Measurements from ENCODE around the gene ELAVL1. TPM values are rescaled to one million over a fixed set of nuclear protein-coding genes. Genes with fewer than 3 reads are reported as not detected.

The ELAVL1 gene
- total and polyA plus RNA-seq, 7 donors: 15.8 to 31.0 (median 20.3) TPM

DNA sequence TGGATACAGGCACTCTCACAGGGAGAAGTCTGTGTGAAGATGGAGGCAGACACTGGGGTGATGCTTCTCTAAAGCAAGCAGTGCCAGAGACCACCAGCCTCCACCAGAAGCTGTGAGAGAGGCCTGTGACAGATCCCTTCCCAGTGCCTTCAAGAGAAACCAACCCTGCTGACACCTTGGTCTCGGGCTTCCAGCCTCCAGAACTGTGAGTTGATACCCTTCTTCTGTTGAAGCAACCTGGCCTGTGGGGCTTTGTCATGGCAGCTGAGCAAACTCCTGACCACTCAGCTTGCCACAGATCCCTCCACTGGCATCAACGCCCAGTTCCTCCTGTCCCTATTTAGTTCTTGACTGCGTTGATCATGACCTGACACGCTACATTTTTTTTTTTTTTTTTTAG lies 29.0 kb downstream of the ELAVL1 start:
- intact Hi-C loops (cut with DNase I): no loop called here
- TF ChIP-seq POLR2AphosphoS5 (IDR thresholded peaks at IDR 0.05): no peak
- no peak for TF ChIP-seq CTCF (IDR thresholded peaks at IDR 0.05)
- no peak for TF ChIP-seq POLR2A (IDR thresholded peaks at IDR 0.05)
- no peak for TF ChIP-seq EP300 (IDR thresholded peaks at IDR 0.05)
- Histone ChIP-seq H3K27me3 (no peaks in the 10 kb centered on the region), H3K27ac (no peak overlapping the region), H3K4me1 (peaks cover 0 to 20% (median 19%) of the 10 kb centered on the region in 4 donors), H3K36me3 (peaks cover 18 to 91% (median 48%) of the 10 kb centered on the region in 4 donors), H3K4me3 (no peak overlapping the region), H3K9me3 (no peaks in the 10 kb centered on the region)
- no peak for DNase-seq
- WGBS, 2 donors: 84 to 97% methylated on average over 4 of the region's 4 CpGs

DNA sequence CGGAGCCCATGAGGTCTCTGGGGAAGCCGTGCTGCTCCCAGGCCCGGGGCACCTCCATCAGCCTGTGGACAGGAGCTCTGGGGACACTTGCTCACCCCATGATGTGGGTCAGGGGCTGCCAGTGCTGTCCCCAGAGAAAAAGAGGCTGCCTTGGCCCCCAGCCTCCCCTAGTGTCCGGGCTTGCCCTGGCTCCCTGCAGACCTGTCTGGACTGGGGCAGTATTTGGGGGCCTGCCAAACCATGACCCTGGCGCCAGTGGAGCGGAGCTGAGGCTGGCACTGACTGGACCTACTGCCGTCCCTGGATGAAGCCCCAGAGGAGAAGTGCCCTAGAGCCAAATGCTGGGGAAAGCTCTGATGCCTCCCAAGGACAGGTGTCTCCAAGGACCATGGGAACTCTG lies 30.4 kb downstream of the ELAVL1 start:
- H3K4me1 ChIP-seq: peaks cover 0 to 20% (median 19%) of the 10 kb centered on the region in 4 donors
- H3K4me3 ChIP-seq: no peak overlapping the region
- TF ChIP-seq EP300 (IDR thresholded peaks at IDR 0.05) (no peak), CTCF (IDR thresholded peaks at IDR 0.05) (no peak)
- WGBS, 2 donors: 93 to 97% methylated on average over 7 of the region's 7 CpGs
- H3K27ac ChIP-seq: no peak overlapping the region
- H3K27me3 ChIP-seq: no peaks in the 10 kb centered on the region
- DNase-seq: no peak
- intact Hi-C loops (cut with DNase I): no loop called here
- H3K36me3 ChIP-seq: peaks cover 10 to 89% (median 39%) of the 10 kb centered on the region in 4 donors
- no peaks in the 10 kb centered on the region for H3K9me3 ChIP-seq

DNA sequence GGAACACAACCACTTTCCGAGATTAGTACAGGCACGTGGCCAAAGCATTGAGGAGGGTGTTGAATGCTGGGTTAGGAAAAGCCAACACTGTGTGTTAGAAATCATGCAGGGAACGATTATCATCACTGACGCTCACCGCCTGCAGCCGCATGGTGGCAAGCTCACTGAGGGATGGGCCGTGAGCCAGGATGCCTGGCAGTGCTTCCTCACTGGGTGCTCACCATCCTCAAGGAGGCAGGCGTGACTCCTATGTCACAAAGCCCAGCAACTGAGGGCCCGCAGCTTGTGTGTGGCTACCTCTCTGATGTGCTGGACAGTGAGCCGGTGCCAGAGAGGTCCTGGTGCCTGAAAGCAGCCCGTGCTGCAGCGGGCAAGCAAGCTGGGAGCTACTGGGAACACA lies 31.6 kb downstream of the ELAVL1 start:
- no peaks in the 10 kb centered on the region for H3K27me3 ChIP-seq
- TF ChIP-seq CTCF (IDR thresholded peaks at IDR 0.05): no peak
- no peak for TF ChIP-seq POLR2A (IDR thresholded peaks at IDR 0.05)
- no peak for TF ChIP-seq POLR2AphosphoS5 (IDR thresholded peaks at IDR 0.05)
- no peak for TF ChIP-seq EP300 (IDR thresholded peaks at IDR 0.05)
- 96 to 97% methylated on average over 12 of the region's 12 CpGs for WGBS, 2 donors
- H3K36me3 ChIP-seq: peaks cover 4 to 89% (median 31%) of the 10 kb centered on the region in 4 donors
- peaks cover 0 to 14% (median 14%) of the 10 kb centered on the region in 4 donors for H3K4me1 ChIP-seq
- no peak overlapping the region for H3K4me3 ChIP-seq
- DNase-seq: no peak
- H3K9me3 ChIP-seq: no peaks in the 10 kb centered on the region
- intact Hi-C loops (cut with DNase I): no loop called here
- no peak overlapping the region for H3K27ac ChIP-seq

- Histone ChIP-seq H3K9me3 (no peaks in the 10 kb centered on the region), H3K36me3 (peaks cover 19 to 91% (median 40%) of the 10 kb centered on the region in 4 donors), H3K27me3 (no peaks in the 10 kb centered on the region), H3K4me3 (no peak overlapping the region), H3K27ac (no peak overlapping the region), H3K4me1 (no peaks in the 10 kb centered on the region)
- no peak for DNase-seq
- TF ChIP-seq EP300 (IDR thresholded peaks at IDR 0.05) (no peak), CTCF (IDR thresholded peaks at IDR 0.05) (no peak), POLR2A (IDR thresholded peaks at IDR 0.05) (no peak), POLR2AphosphoS5 (IDR thresholded peaks at IDR 0.05) (no peak)
- WGBS, 2 donors: 90 to 93% methylated on average over 35 of the region's 35 CpGs
- intact Hi-C loops (cut with DNase I): no loop called here
These were observed 33.6 kb downstream of the ELAVL1 start for GRCh38 chr19:7971553-7972520.
